Stimulated activated CD8-positive, alpha-beta memory T cell treated with anti-CD3 and anti-CD28 coated beads, Interleukin-15, amount 100 ng/mL, for 24 hours (primary cell): Measurements from ENCODE around the gene PSMF1.
"Not testable (repeated sequence)": the region's sequence is repeated elsewhere in the genome, so short reads cannot be mapped to it uniquely, and the experiment has no call there.

Experiments
- DNase-seq: peaks from one replicate; pipeline ENCODE4 v3.0.0-alpha.2; 2020; ENCODE audit warnings: low read depth

The PSMF1 gene

GRCh38 chr20:1122388-1123315 lies 4.2 kb downstream of the PSMF1 start:
- DNase-seq: no peak

- no peak for DNase-seq
Observed at GRCh38 chr20:1123666-1124065, 5.3 kb downstream of the PSMF1 start.

- no peak for DNase-seq
Observed at GRCh38 chr20:1124421-1124820, 6.0 kb downstream of the PSMF1 start.

- no peak for DNase-seq
Observed at GRCh38 chr20:1125277-1125676, 6.9 kb downstream of the PSMF1 start.

GRCh38 chr20:1127840-1128239 lies 9.4 kb downstream of the PSMF1 start:
- DNase-seq: no peak

- no peak for DNase-seq
Observed at GRCh38 chr20:1130058-1130694, 11.8 kb downstream of the PSMF1 start.

- DNase-seq: no peak
Observed at GRCh38 chr20:1130847-1131246, 12.4 kb downstream of the PSMF1 start.

GRCh38 chr20:1131354-1131753 lies 13.0 kb downstream of the PSMF1 start:
- no peak for DNase-seq

- no peak for DNase-seq
Observed at GRCh38 chr20:1134355-1134754, 16.0 kb downstream of the PSMF1 start.

- no peak for DNase-seq
Observed at GRCh38 chr20:1134836-1135235, 16.4 kb downstream of the PSMF1 start.

GRCh38 chr20:1137236-1137635 lies 18.8 kb downstream of the PSMF1 start:
- no peak for DNase-seq

- DNase-seq: no peak
Observed at GRCh38 chr20:1144401-1145172, 26.2 kb downstream of the PSMF1 start.

- DNase-seq: no peak
Observed at GRCh38 chr20:1146957-1147356, 28.6 kb downstream of the PSMF1 start.

GRCh38 chr20:1149812-1150211 lies 31.4 kb downstream of the PSMF1 start:
- DNase-seq: not testable (repeated sequence)

- no peak for DNase-seq
Observed at GRCh38 chr20:1150218-1150617, 31.8 kb downstream of the PSMF1 start.

GRCh38 chr20:1150968-1151367 lies 32.6 kb downstream of the PSMF1 start:
- DNase-seq: no peak

- no peak for DNase-seq
Observed at GRCh38 chr20:1154226-1154625, 35.8 kb downstream of the PSMF1 start.

GRCh38 chr20:1154691-1155090 lies 36.3 kb downstream of the PSMF1 start:
- DNase-seq: no peak

- no peak for DNase-seq
Observed at GRCh38 chr20:1155342-1155741, 36.9 kb downstream of the PSMF1 start.

GRCh38 chr20:1160496-1160895 lies 42.1 kb downstream of the PSMF1 start:
- DNase-seq: no peak

- DNase-seq: no peak
Observed at GRCh38 chr20:1160991-1161390, 42.6 kb downstream of the PSMF1 start.

GRCh38 chr20:1163105-1163504 lies 44.7 kb downstream of the PSMF1 start:
- no peak for DNase-seq

GRCh38 chr20:1163653-1164052 lies 45.3 kb downstream of the PSMF1 start:
- DNase-seq: no peak
